OCI-LY1 (cell line): ENCODE data around the gene NLE1.

Experiments used
- CTCF ChIP-seq: fragments of 200-600 bp; sonication (generic), shearing (Covaris generic); IDR thresholded peaks from 2 replicates; pipeline ENCODE4 v1.5.1; 2017; ENCODE audit warnings: mild to moderate bottlenecking, antibody characterized with exemption, low read length, moderate library complexity, mixed read lengths
- EZH2 ChIP-seq: fragments of 200-600 bp; sonication (generic), shearing (Covaris generic); IDR thresholded peaks from 2 replicates; pipeline ENCODE4 v1.8.0; 2017; ENCODE audit warnings: borderline replicate concordance, mixed run types, mild to moderate bottlenecking, antibody characterized with exemption, low read length, moderate library complexity, mixed read lengths

GRCh38 chr17:35099908-35100307, 42.2 kb downstream of the NLE1 start:
- TF ChIP-seq CTCF (no peak), EZH2 (no peak)
